RPMI8226 (cell line): Measurements from ENCODE around the gene POM121C.
"Not testable (repeated sequence)": the region's sequence is repeated elsewhere in the genome, so short reads cannot be mapped to it uniquely, and the experiment has no call there.

ENCODE experiments used
- DNase-seq: peaks from one replicate; pipeline ENCODE4 v3.0.0-alpha.2; 2015

The POM121C gene

GRCh38 chr7:75421798-75422710 is 64.0 kb downstream of the POM121C start:
- DNase-seq = not testable (repeated sequence)

GRCh38 chr7:75420152-75420551 is 65.9 kb downstream of the POM121C start:
- DNase-seq = not testable (repeated sequence)

- DNase-seq = not testable (repeated sequence)
Observed at GRCh38 chr7:75419693-75420092, 66.4 kb downstream of the POM121C start.

GRCh38 chr7:75419210-75419609 is 66.9 kb downstream of the POM121C start:
- not testable (repeated sequence) for DNase-seq

GRCh38 chr7:75418292-75418858 is 67.7 kb downstream of the POM121C start:
- DNase-seq = not testable (repeated sequence)

- DNase-seq = not testable (repeated sequence)
Observed at GRCh38 chr7:75416787-75417186, 69.3 kb downstream of the POM121C start.

GRCh38 chr7:75415829-75416373 is 70.2 kb downstream of the POM121C start:
- DNase-seq = not testable (repeated sequence)

GRCh38 chr7:75415428-75415817 is 70.7 kb downstream of the POM121C start:
- not testable (repeated sequence) for DNase-seq

GRCh38 chr7:75414708-75415427 is 71.2 kb downstream of the POM121C start:
- not testable (repeated sequence) for DNase-seq

- DNase-seq = not testable (repeated sequence)
Observed at GRCh38 chr7:75414204-75414603, 71.9 kb downstream of the POM121C start.

- DNase-seq = not testable (repeated sequence)
Observed at GRCh38 chr7:75410823-75411173, 75.3 kb downstream of the POM121C start.

- DNase-seq = not testable (repeated sequence)
Observed at GRCh38 chr7:75409880-75410822, 75.9 kb downstream of the POM121C start.

GRCh38 chr7:75404663-75405062 is 81.4 kb downstream of the POM121C start:
- not testable (repeated sequence) for DNase-seq

GRCh38 chr7:75403455-75404443 is 82.3 kb downstream of the POM121C start:
- not testable (repeated sequence) for DNase-seq

GRCh38 chr7:75400575-75400974 is 85.5 kb downstream of the POM121C start:
- DNase-seq = not testable (repeated sequence)

- DNase-seq = not testable (repeated sequence)
Observed at GRCh38 chr7:75398771-75399700, 87.1 kb downstream of the POM121C start.

- DNase-seq = not testable (repeated sequence)
Observed at GRCh38 chr7:75397865-75398264, 88.2 kb downstream of the POM121C start.

- not testable (repeated sequence) for DNase-seq
Observed at GRCh38 chr7:75395329-75395728, 90.8 kb downstream of the POM121C start, which contains the start of gene TRIM73. TSS of gene TRIM73 (plus strand) at chr7:75395629. CDS start at chr7:75398934, 3,305 bp downstream.

GRCh38 chr7:75393194-75393593 is 92.9 kb downstream of the POM121C start:
- not testable (repeated sequence) for DNase-seq
